Mucosa of rectum (tissue), 2 donors: ENCODE results near the gene ELMOD3.

ENCODE experiments used
- H3K27ac ChIP-seq, 2 donors: one replicate each; pipeline ENCODE4 v1.7.0; 2013; ENCODE audit warnings: inconsistent platforms in 2 of 2, low read depth in 2 of 2, low read length in 2 of 2
- H3K27me3 ChIP-seq, 2 donors: one replicate each; pipeline ENCODE4 v1.7.0; 2013; ENCODE audit warnings: low read length in 2 of 2; ENCODE audit not compliant: control insufficient read depth in 2 of 2, insufficient read depth in 2 of 2
- H3K36me3 ChIP-seq, 2 donors: one replicate each; pipeline ENCODE4 v1.7.0; 2013; ENCODE audit warnings: low read length in 2 of 2; ENCODE audit not compliant: control insufficient read depth in 2 of 2, insufficient read depth in 2 of 2
- H3K4me1 ChIP-seq, 2 donors: one replicate each; pipeline ENCODE4 v1.7.0; 2013; ENCODE audit warnings: low read length in 2 of 2, mild to moderate bottlenecking in 1 of 2; ENCODE audit not compliant: control insufficient read depth in 2 of 2, insufficient read depth in 2 of 2
- H3K4me3 ChIP-seq, 2 donors: one replicate each; pipeline ENCODE4 v1.7.0; 2013; ENCODE audit warnings: low read length in 2 of 2
- H3K9ac ChIP-seq, 2 donors: one replicate each; pipeline ENCODE4 v1.7.0; 2013; ENCODE audit warnings: low read length in 2 of 2, low read depth in 1 of 2, mild to moderate bottlenecking in 1 of 2
- H3K9me3 ChIP-seq, 2 donors: one replicate each; pipeline ENCODE4 v1.7.0; 2013; ENCODE audit warnings: low read length in 2 of 2; ENCODE audit not compliant: control insufficient read depth in 2 of 2
- donor health status: healthy.
- donor health status: Normal muscosa, but diverticular disease.

The ELMOD3 gene

GRCh38 chr2:85387754-85388153 lies 33.2 kb downstream of the ELMOD3 start:
- H3K27me3 ChIP-seq: no peaks in the 10 kb centered on the region
- no peak overlapping the region for H3K27ac ChIP-seq
- no peaks in the 10 kb centered on the region for H3K9me3 ChIP-seq
- H3K4me3 ChIP-seq: no peak overlapping the region
- H3K4me1 ChIP-seq: peaks cover 3 to 4% of the 10 kb centered on the region in 2 donors
- H3K36me3 ChIP-seq: peaks cover 29 to 38% of the 10 kb centered on the region in 2 donors
- H3K9ac ChIP-seq: no peak overlapping the region

- Histone ChIP-seq H3K9me3 (no peaks in the 10 kb centered on the region), H3K9ac (no peak overlapping the region), H3K4me1 (peaks cover 4% of the 10 kb centered on the region in 2 donors), H3K4me3 (no peak overlapping the region), H3K27ac (no peak overlapping the region), H3K36me3 (peaks cover 31 to 33% of the 10 kb centered on the region in 2 donors), H3K27me3 (no peaks in the 10 kb centered on the region)
These were observed 34.4 kb downstream of the ELMOD3 start for GRCh38 chr2:85388878-85389538.

- Histone ChIP-seq H3K9me3 (no peaks in the 10 kb centered on the region), H3K27me3 (no peaks in the 10 kb centered on the region), H3K36me3 (peaks cover 34 to 41% of the 10 kb centered on the region in 2 donors), H3K4me3 (no peak overlapping the region), H3K27ac (no peak overlapping the region), H3K9ac (no peak overlapping the region), H3K4me1 (peaks cover 4% of the 10 kb centered on the region in 2 donors)
These were observed 36.5 kb downstream of the ELMOD3 start for GRCh38 chr2:85390941-85391669.

DNA sequence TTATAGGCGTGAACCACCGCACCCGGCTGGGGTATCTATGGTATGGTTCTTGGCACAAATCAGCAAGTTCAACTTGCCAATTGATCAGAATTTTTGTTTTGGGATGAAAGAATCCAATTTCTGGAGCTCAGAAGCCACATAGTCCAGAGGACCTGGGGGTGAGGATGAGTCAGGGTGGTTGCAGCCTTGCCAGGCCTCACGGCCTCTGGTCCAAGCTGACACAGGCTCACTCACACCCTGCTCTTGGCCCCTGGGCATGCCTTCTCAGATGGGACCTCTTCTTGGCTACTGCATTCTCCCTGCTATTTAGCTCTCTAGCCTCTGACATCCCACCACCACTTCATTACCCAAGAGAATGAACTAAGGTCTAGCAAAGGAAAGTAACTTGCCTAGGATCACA lies 39.3 kb downstream of the ELMOD3 start:
- H3K36me3 ChIP-seq: peaks cover 29 to 34% of the 10 kb centered on the region in 2 donors
- H3K27ac ChIP-seq: no peak overlapping the region
- no peak overlapping the region for H3K9ac ChIP-seq
- no peaks in the 10 kb centered on the region for H3K9me3 ChIP-seq
- no peak overlapping the region for H3K4me3 ChIP-seq
- no peaks in the 10 kb centered on the region for H3K27me3 ChIP-seq
- peaks cover 4% of the 10 kb centered on the region in 2 donors for H3K4me1 ChIP-seq

DNA sequence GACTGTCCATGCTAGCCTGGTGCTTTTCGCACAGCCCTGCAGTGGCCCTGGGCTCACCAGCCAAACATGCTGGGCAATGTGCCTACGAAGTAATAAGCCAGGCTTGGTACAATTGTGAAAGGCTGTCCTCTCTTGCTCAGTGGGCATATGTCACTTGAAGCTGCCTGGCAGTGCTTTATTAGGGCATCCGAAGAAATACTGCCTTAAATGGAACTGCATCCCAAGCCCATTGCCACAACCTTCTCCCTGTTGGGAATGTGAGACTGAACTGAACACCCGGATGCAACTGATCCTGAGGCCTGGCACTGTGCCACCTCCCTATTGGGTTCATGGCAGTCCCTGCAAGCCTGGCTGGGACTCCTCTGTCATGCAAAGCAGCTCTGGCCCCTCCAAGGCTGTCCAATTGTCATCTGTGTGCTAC lies 39.7 kb downstream of the ELMOD3 start:
- H3K27me3 ChIP-seq: no peaks in the 10 kb centered on the region
- no peaks in the 10 kb centered on the region for H3K9me3 ChIP-seq
- H3K27ac ChIP-seq: no peak overlapping the region
- H3K4me1 ChIP-seq: peaks cover 4% of the 10 kb centered on the region in 2 donors
- peaks cover 33 to 34% of the 10 kb centered on the region in 2 donors for H3K36me3 ChIP-seq
- no peak overlapping the region for H3K4me3 ChIP-seq
- no peak overlapping the region for H3K9ac ChIP-seq

- Histone ChIP-seq H3K36me3 (peaks cover 31 to 32% of the 10 kb centered on the region in 2 donors), H3K27me3 (no peaks in the 10 kb centered on the region), H3K27ac (no peak overlapping the region), H3K4me3 (no peak overlapping the region), H3K4me1 (peaks cover 4% of the 10 kb centered on the region in 2 donors), H3K9ac (no peak overlapping the region), H3K9me3 (no peaks in the 10 kb centered on the region)
These were observed 40.4 kb downstream of the ELMOD3 start for GRCh38 chr2:85394976-85395375.

DNA sequence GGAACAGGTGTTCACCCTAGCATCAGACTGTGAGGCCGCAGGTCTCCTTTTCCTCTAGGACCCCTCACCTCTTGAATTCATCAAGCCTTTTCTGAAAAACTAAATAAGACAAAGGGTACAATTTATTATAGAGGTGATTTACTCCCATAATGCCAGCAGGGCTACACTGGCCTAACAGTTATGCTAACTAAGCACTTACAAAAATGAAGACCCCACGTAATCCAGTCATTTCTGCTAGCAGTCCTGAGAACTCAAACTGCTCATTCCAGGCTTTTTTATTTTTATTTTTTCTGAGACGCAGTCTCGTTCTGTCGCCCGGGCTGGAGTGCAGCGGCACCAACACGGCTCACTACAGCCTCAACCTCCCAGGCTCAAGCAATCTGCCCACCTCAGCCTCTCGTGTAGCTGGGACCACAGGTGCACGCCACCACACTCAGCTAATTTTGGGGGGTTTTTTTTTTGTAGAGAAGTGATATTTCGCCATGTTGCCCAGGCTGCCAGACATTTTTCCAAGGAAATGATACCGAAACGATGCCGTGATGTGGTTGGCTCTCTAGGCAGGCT lies 41.4 kb downstream of the ELMOD3 start:
- no peak overlapping the region for H3K9ac ChIP-seq
- H3K4me1 ChIP-seq: peaks cover 4% of the 10 kb centered on the region in 2 donors
- no peak overlapping the region for H3K27ac ChIP-seq
- no peaks in the 10 kb centered on the region for H3K9me3 ChIP-seq
- H3K27me3 ChIP-seq: no peaks in the 10 kb centered on the region
- peaks cover 36 to 38% of the 10 kb centered on the region in 2 donors for H3K36me3 ChIP-seq
- no peak overlapping the region for H3K4me3 ChIP-seq

- H3K36me3 ChIP-seq: peaks cover 43% of the 10 kb centered on the region in 2 donors
- H3K4me3 ChIP-seq: no peak overlapping the region
- peaks cover 4% of the 10 kb centered on the region in 2 donors for H3K4me1 ChIP-seq
These were observed 42.2 kb downstream of the ELMOD3 start for GRCh38 chr2:85396531-85397470.

GRCh38 chr2:85397925-85398331 lies 43.4 kb downstream of the ELMOD3 start:
- no peak overlapping the region for H3K9ac ChIP-seq
- no peak overlapping the region for H3K27ac ChIP-seq
- no peaks in the 10 kb centered on the region for H3K9me3 ChIP-seq
- H3K27me3 ChIP-seq: no peaks in the 10 kb centered on the region
- H3K36me3 ChIP-seq: peaks cover 41 to 44% of the 10 kb centered on the region in 2 donors
- no peaks in the 10 kb centered on the region for H3K4me1 ChIP-seq
- no peak overlapping the region for H3K4me3 ChIP-seq

More at GRCh38 chr2:85396531-85397470, 42.2 kb downstream of the ELMOD3 start:
- H3K9me3 ChIP-seq: no peaks in the 10 kb centered on the region
- H3K27me3 ChIP-seq: no peaks in the 10 kb centered on the region
- no peak overlapping the region for H3K9ac ChIP-seq
- H3K27ac ChIP-seq: no peak overlapping the region
